ENCODE results near the gene BTBD16. TPM values are rescaled to one million over a fixed set of nuclear protein-coding genes. Genes with fewer than 3 reads are reported as not detected.

The BTBD16 gene
- total and polyA plus RNA-seq, 2 donors (not counting 1 experiment from before 2014, with no cell fraction given), result not detected

DNA sequence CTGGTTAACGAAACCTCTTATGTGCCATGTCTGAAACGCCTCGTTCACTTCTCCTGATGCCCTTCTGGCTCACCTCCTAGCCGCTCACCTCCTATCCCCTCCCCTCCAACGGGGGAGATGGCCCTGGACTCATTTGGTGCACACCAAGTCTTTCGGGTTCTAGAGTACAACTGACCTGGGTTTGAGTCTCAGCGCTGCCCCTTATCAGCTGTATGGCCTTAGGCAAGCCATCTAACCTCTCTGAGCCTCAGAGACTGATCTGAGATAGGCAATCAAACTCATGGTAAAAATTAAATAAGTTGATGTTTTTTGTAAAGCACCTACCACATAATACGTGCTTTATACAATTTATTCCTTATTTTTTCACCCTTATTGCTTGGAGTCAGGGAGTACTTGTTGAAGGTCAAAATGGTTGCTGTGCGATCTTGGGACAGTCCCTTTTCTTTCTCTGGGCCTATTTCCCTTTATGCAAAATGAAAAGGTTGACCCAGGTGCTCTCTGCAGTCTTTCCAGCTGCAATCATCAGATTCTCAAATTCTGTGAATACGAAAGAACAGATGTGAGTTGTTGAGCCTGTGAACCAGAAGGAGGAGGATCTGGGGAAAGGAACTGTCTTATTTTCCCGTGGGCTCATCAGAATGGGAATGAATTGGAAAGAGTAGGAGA lies 72.2 kb downstream of the BTBD16 start:
- Mint-ChIP-seq H3K4me3 (no peak overlapping the region), H3K27me3 (peaks cover 13% of the 10 kb centered on the region), H3K4me1 (peaks cover 13% of the 10 kb centered on the region), H3K27ac (no peak overlapping the region), H3K9me3 (ENCODE audit: insufficient read depth) (no peaks in the 10 kb centered on the region)
- intact Hi-C loops (cut with micrococcal nuclease), result loop anchor here (10.0 kb wide), 1 partner anchor 1212 kb away; no protein-coding TSS in a partner anchor
- Histone ChIP-seq H3K27ac (ENCODE audit: low read length in 2 of 2) (no peak overlapping the region), H3K36me3 (replicated peaks in 1 of 2; ENCODE audit: control extremely low read depth in 1 of 2, control insufficient read depth in 1 of 2, extremely low read depth in 1 of 2, insufficient read depth in 2 of 2, low read length in 1 of 2) (no peaks in the 10 kb centered on the region), H4K20me1 (ENCODE audit: control insufficient read depth, insufficient read depth, low read length, poor library complexity, severe bottlenecking) (no peaks in the 10 kb centered on the region), H3K4me1 (ENCODE audit: control insufficient read depth in 2 of 2, insufficient read depth in 2 of 2, low read length in 2 of 2) (peaks cover 11 to 12% of the 10 kb centered on the region in 2 donors), H3K4me3 (ENCODE audit: control extremely low read depth in 1 of 5, extremely low read depth in 1 of 5, insufficient read depth in 1 of 5, low read depth in 2 of 5, low read length in 4 of 5) (no peak overlapping the region), H3K79me2 (ENCODE audit: control insufficient read depth, insufficient read depth, low read length) (no peaks in the 10 kb centered on the region), H3K4me2 (replicated peaks; ENCODE audit: low read depth, low read length, poor library complexity, severe bottlenecking) (no peak overlapping the region), H2AFZ (ENCODE audit: insufficient read depth, low read depth, low read length, poor library complexity, severe bottlenecking) (no peak overlapping the region), H3K9me3 (ENCODE audit: control extremely low read depth in 1 of 3, control insufficient read depth in 2 of 3, insufficient read depth in 1 of 3, low read length in 2 of 3) (no peaks in the 10 kb centered on the region), H3K27me3 (replicated peaks in 1 of 4; ENCODE audit: control extremely low read depth in 1 of 4, control insufficient read depth in 3 of 4, insufficient read depth in 4 of 4, low read length in 3 of 4) (peaks cover 0 to 3% (median 1%) of the 10 kb centered on the region in 4 experiments), H3K9ac (ENCODE audit: low read length) (no peak overlapping the region)
- CTCF ChIA-PET, result interaction anchor here (0.6 to 4.3 kb wide), 21 partner anchors 9 to 222 kb away, joined by 3 to 114 read pairs (median 4); partner anchors contain the start of gene PLEKHA1
- DNase-seq (no peak), ATAC-seq (ENCODE audit: low read depth) (no peak)
- no peak for TF ChIP-seq EZH2 (IDR thresholded peaks at IDR 0.05; ENCODE audit: borderline replicate concordance, insufficient read depth, low read depth, low read length, poor library complexity, severe bottlenecking)
- TF ChIP-seq, protein P1, sequence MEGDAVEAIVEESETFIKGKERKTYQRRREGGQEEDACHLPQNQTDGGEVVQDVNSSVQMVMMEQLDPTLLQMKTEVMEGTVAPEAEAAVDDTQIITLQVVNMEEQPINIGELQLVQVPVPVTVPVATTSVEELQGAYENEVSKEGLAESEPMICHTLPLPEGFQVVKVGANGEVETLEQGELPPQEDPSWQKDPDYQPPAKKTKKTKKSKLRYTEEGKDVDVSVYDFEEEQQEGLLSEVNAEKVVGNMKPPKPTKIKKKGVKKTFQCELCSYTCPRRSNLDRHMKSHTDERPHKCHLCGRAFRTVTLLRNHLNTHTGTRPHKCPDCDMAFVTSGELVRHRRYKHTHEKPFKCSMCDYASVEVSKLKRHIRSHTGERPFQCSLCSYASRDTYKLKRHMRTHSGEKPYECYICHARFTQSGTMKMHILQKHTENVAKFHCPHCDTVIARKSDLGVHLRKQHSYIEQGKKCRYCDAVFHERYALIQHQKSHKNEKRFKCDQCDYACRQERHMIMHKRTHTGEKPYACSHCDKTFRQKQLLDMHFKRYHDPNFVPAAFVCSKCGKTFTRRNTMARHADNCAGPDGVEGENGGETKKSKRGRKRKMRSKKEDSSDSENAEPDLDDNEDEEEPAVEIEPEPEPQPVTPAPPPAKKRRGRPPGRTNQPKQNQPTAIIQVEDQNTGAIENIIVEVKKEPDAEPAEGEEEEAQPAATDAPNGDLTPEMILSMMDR (IDR thresholded peaks at IDR 0.05), result no peak
- POLR2A ChIA-PET, result interaction anchor here (0.9 kb wide), 1 partner anchor 44 kb away, joined by 3 read pairs; no protein-coding TSS in a partner anchor
- 75% methylated on average over 8 of the region's 11 CpGs for WGBS (ENCODE audit: insufficient coverage)

DNA sequence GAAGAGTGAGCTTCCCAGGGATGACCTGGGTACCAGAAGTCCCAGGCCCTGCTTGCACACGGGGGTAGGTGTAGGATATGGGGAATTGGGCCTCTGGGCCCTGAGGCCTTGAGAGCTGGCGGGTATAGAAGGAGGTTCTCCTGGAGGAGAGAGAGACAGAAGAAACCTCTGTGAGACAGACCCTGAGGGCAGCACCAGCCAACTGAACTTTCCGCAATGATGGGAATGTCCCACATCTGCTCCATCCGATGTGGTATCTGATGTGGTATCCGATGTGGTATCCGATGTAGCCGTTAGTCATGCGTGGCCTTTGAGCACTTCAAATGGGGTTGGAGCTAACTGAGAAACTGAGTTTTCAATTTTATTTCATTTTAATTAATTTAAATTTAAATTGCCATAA lies 72.8 kb downstream of the BTBD16 start:
- H3K9me3 ChIP-seq (ENCODE audit: control extremely low read depth in 1 of 3, control insufficient read depth in 2 of 3, insufficient read depth in 1 of 3, low read length in 2 of 3), result no peaks in the 10 kb centered on the region
- no peak overlapping the region for H2AFZ ChIP-seq (ENCODE audit: insufficient read depth, low read depth, low read length, poor library complexity, severe bottlenecking)
- no peaks in the 10 kb centered on the region for H4K20me1 ChIP-seq (ENCODE audit: control insufficient read depth, insufficient read depth, low read length, poor library complexity, severe bottlenecking)
- Mint-ChIP-seq H3K27me3 (peaks cover 13% of the 10 kb centered on the region), H3K4me3 (no peak overlapping the region), H3K27ac (no peak overlapping the region), H3K4me1 (peaks cover 20% of the 10 kb centered on the region), H3K9me3 (ENCODE audit: insufficient read depth) (no peaks in the 10 kb centered on the region)
- no peak overlapping the region for H3K27ac ChIP-seq (ENCODE audit: low read length in 2 of 2)
- POLR2A ChIA-PET, result interaction anchor here (0.6 kb wide), 1 partner anchor 25 kb away, joined by 10 read pairs; no protein-coding TSS in a partner anchor
- no peak overlapping the region for H3K4me3 ChIP-seq (ENCODE audit: control extremely low read depth in 1 of 5, extremely low read depth in 1 of 5, insufficient read depth in 1 of 5, low read depth in 2 of 5, low read length in 4 of 5)
- DNase-seq, result no peak
- peaks cover 0 to 3% (median 1%) of the 10 kb centered on the region in 4 experiments for H3K27me3 ChIP-seq (replicated peaks in 1 of 4; ENCODE audit: control extremely low read depth in 1 of 4, control insufficient read depth in 3 of 4, insufficient read depth in 4 of 4, low read length in 3 of 4)
- H3K4me1 ChIP-seq (ENCODE audit: control insufficient read depth in 2 of 2, insufficient read depth in 2 of 2, low read length in 2 of 2), result peaks cover 17 to 19% of the 10 kb centered on the region in 2 donors
- H3K79me2 ChIP-seq (ENCODE audit: control insufficient read depth, insufficient read depth, low read length), result no peaks in the 10 kb centered on the region
- ATAC-seq (ENCODE audit: low read depth), result no peak
- H3K9ac ChIP-seq (ENCODE audit: low read length), result no peak overlapping the region
- TF ChIP-seq EZH2 (IDR thresholded peaks at IDR 0.05; ENCODE audit: borderline replicate concordance, insufficient read depth, low read depth, low read length, poor library complexity, severe bottlenecking), result no peak
- TF ChIP-seq, protein P1 (IDR thresholded peaks at IDR 0.05), result no peak
- 90% methylated on average over 3 of the region's 8 CpGs for WGBS (ENCODE audit: insufficient coverage)
- H3K36me3 ChIP-seq (replicated peaks in 1 of 2; ENCODE audit: control extremely low read depth in 1 of 2, control insufficient read depth in 1 of 2, extremely low read depth in 1 of 2, insufficient read depth in 2 of 2, low read length in 1 of 2), result no peaks in the 10 kb centered on the region
- intact Hi-C loops (cut with micrococcal nuclease), result loop anchor here (10.0 kb wide), 1 partner anchor 1211 kb away; no protein-coding TSS in a partner anchor
- H3K4me2 ChIP-seq (replicated peaks; ENCODE audit: low read depth, low read length, poor library complexity, severe bottlenecking), result no peak overlapping the region
- CTCF ChIA-PET, result interaction anchor here (0.6 to 4.3 kb wide), 14 partner anchors 9 to 222 kb away, joined by 3 to 114 read pairs (median 4); partner anchors contain the start of gene PLEKHA1

Measured in B cell (primary cell).